ENCODE data around the gene MFSD1.

MFSD1 gene

DNA sequence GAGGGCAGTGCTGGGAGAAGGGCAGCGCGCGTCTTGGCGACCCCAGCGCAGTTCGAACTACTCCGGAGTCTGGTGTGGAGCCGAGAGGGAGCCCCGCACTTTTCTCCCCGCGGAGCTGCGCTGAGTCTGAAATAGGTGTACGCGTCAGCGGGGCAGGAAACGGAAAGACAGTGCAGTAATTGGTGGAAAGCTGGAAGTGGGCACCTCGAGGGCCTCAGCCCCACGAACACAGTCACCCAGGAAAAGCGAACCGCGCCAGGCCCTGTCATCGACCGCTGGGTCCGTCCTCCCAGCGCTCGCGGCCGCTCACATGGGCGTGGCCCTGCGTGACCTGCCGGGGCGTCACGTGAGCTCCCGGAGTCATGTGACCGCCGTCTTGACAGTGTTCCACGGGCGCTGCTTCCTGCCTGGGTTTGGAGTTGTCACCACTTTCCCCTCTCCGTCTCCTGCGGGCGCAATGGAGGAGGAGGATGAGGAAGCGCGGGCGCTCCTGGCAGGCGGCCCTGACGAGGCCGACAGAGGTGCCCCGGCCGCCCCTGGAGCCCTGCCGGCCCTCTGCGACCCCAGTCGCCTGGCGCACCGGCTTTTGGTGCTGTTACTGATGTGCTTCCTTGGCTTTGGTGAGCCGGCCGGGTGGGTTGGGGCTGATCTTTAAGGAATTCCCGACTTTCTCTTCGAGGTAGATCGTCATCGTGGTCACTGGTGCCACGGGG, at the start of gene MFSD1:
MFSD1 (plus strand) TSS at position 359 of the 713 bp plus-strand sequence; CDS start at position 458, 99 bp downstream.
- TF ChIP-seq POLR2A (IDR thresholded peaks at IDR 0.05; ENCODE audit: low read length) (peak; percentile 90), GATA1 (IDR thresholded peaks at IDR 0.05; ENCODE audit: low read depth, low read length) (no peak)

GRCh38 chr3:158753854-158754253, 48.0 kb upstream of the MFSD1 start:
- no peak for TF ChIP-seq POLR2A (IDR thresholded peaks at IDR 0.05; ENCODE audit: low read length)
- TF ChIP-seq GATA1 (IDR thresholded peaks at IDR 0.05; ENCODE audit: low read depth, low read length) = no peak
- DNase-seq = peak; percentile 11 to 46

More for the DNA sequence above, at the start of gene MFSD1:
- peak; percentile 95 for DNase-seq

GRCh38 chr3:158755421-158755820, 46.4 kb upstream of the MFSD1 start:
- no peak for TF ChIP-seq POLR2A (IDR thresholded peaks at IDR 0.05; ENCODE audit: low read length)
- no peak for TF ChIP-seq GATA1 (IDR thresholded peaks at IDR 0.05; ENCODE audit: low read depth, low read length)
- no peak for DNase-seq

- DNase-seq = no peak
- TF ChIP-seq POLR2A (IDR thresholded peaks at IDR 0.05; ENCODE audit: low read length) (no peak), GATA1 (IDR thresholded peaks at IDR 0.05; ENCODE audit: low read depth, low read length) (no peak)
These were observed 40.5 kb upstream of the MFSD1 start for GRCh38 chr3:158761350-158761749.

GRCh38 chr3:158762701-158763100, 39.2 kb upstream of the MFSD1 start:
- no peak for DNase-seq
- TF ChIP-seq POLR2A (IDR thresholded peaks at IDR 0.05; ENCODE audit: low read length) (no peak), GATA1 (IDR thresholded peaks at IDR 0.05; ENCODE audit: low read depth, low read length) (no peak)

DNA sequence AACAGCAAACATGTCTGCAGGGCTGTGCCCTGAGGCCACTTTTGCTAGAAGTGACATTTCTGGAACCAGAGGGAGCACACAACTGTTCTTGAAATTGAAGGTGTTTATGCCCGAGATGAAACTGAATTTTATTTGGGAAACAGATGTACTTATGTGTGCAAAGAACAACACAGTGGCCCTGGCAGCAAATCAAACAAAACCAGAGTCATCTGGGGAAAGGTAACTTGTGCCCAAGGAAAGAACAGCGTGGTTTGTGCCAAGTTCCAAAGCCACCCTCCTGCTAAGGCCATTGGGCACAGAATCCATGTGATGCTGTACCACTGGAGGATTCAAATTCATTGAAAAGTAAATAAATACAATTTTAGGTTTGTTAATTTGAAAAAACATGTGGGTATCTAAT, 38.4 kb upstream of the MFSD1 start:
- DNase-seq = no peak
- TF ChIP-seq GATA1 (IDR thresholded peaks at IDR 0.05; ENCODE audit: low read depth, low read length) (no peak), POLR2A (IDR thresholded peaks at IDR 0.05; ENCODE audit: low read length) (no peak)

DNA sequence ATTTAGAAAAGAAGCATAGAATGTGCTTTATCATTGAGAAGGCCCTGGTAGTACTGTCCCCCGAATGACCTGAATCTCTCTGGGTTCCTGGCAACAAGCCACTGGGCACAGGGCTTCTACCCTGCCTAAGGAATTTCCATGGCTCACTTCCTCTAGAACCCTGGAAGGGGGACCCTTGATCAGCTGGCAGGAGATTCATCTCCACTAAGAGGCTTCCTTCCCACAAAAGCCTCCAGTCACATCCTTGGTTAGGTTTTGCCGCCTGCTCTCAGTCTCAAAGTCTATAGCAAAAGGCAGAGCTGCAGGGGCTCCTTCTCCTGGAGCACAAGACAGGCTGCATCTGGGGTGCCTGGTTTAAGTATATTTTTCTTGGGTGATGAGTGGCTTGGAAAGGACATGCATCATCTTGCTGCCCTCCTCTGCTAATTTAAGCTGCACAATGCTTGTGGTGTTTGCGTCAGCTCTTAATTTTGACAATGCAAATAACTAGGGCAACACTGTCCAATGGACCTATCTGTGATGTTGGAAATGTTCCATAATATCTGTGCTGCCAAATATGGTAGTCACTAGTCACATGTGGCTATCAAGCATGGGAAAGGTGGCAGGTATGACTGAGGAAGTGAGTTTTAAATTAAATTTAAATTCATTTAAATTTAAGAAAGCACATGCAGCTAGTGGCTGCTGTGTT, 36.2 kb upstream of the MFSD1 start:
- no peak for DNase-seq
- TF ChIP-seq POLR2A (IDR thresholded peaks at IDR 0.05; ENCODE audit: low read length) = no peak
- no peak for TF ChIP-seq GATA1 (IDR thresholded peaks at IDR 0.05; ENCODE audit: low read depth, low read length)

GRCh38 chr3:158766364-158766763, 35.5 kb upstream of the MFSD1 start:
- TF ChIP-seq POLR2A (IDR thresholded peaks at IDR 0.05; ENCODE audit: low read length) = no peak
- no peak for TF ChIP-seq GATA1 (IDR thresholded peaks at IDR 0.05; ENCODE audit: low read depth, low read length)

DNA sequence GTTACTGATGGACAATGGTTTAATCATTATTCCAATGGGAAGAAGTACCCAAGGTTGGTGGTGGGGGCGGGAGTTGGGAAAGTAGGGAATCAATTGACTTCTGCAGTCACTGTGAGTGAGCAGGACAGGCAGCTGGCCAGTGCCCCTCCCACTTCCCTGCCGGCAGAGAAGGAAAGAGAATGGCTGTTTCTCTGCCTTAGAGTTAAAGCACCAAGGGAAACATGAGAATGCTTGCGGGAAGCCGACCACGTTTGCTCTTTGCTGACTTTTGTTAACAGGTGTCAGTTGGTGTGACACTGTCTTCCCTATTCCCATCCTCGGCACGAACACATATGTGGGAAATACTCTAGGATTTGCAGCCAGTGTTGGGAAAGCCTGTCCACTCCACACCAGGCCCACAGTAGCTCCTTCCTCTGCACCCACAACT, 33.5 kb upstream of the MFSD1 start:
- peak in 1 of 2 experiments; percentile 4 for DNase-seq
- TF ChIP-seq GATA1 (IDR thresholded peaks at IDR 0.05; ENCODE audit: low read depth, low read length) = no peak
- no peak for TF ChIP-seq POLR2A (IDR thresholded peaks at IDR 0.05; ENCODE audit: low read length)

More at GRCh38 chr3:158766364-158766763, 35.5 kb upstream of the MFSD1 start:
- DNase-seq = no peak

GRCh38 chr3:158768881-158769543, 32.8 kb upstream of the MFSD1 start:
- TF ChIP-seq GATA1 (IDR thresholded peaks at IDR 0.05; ENCODE audit: low read depth, low read length) (no peak), POLR2A (IDR thresholded peaks at IDR 0.05; ENCODE audit: low read length) (no peak)
- DNase-seq = no peak

DNA sequence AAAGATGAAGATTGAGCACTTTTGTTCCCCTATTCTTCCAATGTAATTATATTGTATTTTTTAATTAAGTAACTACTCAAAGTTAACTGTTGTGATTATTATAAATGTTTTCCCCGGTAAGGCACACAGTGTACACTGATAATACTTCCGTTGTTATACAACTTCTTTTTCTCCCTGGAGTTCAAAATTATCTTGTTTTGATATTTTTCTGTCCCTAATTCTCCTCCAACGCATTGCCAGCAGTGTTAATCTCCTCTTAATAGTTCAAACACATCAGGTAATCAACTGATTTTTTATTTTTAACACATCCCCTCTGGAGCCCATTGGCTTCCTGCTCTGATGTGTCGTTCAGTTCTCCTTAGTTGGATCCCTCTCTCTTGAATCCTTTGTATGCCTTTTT, 32.3 kb upstream of the MFSD1 start:
- no peak for DNase-seq
- TF ChIP-seq POLR2A (IDR thresholded peaks at IDR 0.05; ENCODE audit: low read length) (no peak), GATA1 (IDR thresholded peaks at IDR 0.05; ENCODE audit: low read depth, low read length) (no peak)

DNA sequence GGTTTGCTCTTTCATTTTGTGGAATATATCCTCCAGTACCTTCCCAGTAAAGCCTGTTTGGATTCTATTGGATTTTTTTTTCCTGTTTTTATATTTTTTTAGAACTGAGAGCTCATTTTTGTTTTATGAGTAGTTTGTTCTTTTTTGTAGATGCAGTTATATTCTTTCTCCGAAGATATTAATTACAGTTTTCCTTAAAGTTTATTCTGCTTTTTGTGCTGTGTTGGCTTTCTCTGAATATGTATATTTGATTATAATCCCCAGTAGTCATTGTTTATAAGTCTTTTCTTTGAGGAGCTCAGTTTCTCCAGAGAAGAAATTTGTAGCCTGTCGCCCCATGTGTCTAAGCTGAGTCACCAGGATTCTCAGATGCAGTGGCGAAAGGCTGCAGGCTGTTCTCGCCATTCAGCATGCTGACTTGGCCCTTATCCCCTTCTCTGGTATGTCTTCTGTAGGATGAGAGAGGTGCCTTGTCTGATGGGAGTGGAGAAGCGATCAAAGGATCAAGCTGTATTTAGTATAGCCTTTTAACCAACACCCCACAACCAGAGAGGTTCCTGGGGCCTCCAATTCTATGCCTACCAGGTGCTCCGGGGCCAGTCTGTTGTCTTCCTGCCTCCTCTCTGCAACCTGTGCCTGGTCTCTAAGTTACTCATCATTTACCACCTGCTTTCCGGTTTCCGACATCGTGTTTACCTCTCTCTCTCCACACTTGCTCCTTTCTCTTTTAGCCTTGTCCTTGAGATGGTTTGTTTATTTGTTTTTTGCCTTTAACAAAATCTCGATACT, 31.7 kb upstream of the MFSD1 start:
- DNase-seq = no peak
- no peak for TF ChIP-seq POLR2A (IDR thresholded peaks at IDR 0.05; ENCODE audit: low read length)
- no peak for TF ChIP-seq GATA1 (IDR thresholded peaks at IDR 0.05; ENCODE audit: low read depth, low read length)

DNA sequence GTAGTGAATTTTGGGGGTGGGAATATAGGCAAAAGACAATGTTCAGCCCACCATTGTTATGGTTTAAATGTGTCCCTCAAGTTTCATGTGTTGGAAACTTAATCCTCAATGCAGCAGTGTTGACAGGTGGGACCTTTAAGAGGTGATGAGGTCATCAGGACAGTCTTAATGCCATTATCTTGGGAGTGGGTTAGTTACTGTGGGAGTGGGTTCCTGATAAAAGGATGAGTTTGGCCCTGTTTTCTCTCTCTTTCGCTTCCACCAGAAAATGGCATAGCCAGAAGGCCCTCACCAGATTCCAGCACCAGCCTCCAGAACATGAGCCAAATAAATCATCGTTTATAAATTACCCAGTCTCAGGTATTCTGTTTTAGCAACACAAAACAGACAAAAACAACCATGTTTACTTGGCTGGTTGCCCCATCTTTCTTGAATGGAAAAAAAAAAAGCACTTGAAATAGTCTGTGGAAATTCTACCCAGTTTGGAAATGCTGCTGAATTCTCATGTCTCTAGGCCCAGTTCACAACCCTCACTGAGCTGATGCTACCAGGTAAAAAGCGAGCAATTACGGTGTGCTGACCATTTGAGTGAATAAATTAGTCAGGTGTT, 31.0 kb upstream of the MFSD1 start:
- DNase-seq = no peak

More for the DNA sequence above, 31.0 kb upstream of the MFSD1 start:
- TF ChIP-seq GATA1 (IDR thresholded peaks at IDR 0.05; ENCODE audit: low read depth, low read length) = no peak
- no peak for TF ChIP-seq POLR2A (IDR thresholded peaks at IDR 0.05; ENCODE audit: low read length)
